Measurements from ENCODE around the gene ABHD8.
A peak's percentile ranks its signal among the peaks of the same experiment; 100 is the strongest.

The ABHD8 gene

GRCh38 chr19:17248011-17248776, 55.0 kb downstream of the ABHD8 start:
- Mint-ChIP-seq H3K4me1 (ENCODE audit: low read depth in 2 of 2) (peaks cover 10 to 12% of the 10 kb centered on the region in 2 donors), H3K27me3 (peaks cover 0 to 8% of the 10 kb centered on the region in 2 donors), H3K9me3 (no peaks in the 10 kb centered on the region), H3K4me3 (no peak overlapping the region), H3K36me3 (ENCODE audit: insufficient read depth) (peaks cover 13% of the 10 kb centered on the region), H3K27ac (peak overlapping the region in 1 of 2 donors; percentile 4)
- ATAC-seq (replicated peaks): no peak
- DNase-seq: no peak

GRCh38 chr19:17246681-17247425, 56.4 kb downstream of the ABHD8 start:
- H3K9me3 Mint-ChIP-seq: no peaks in the 10 kb centered on the region
- no peak for DNase-seq
- peak overlapping the region; percentile 90 to 91 for H3K4me3 Mint-ChIP-seq
- peaks cover 0 to 8% of the 10 kb centered on the region in 2 donors for H3K27me3 Mint-ChIP-seq
- peak overlapping the region in 1 of 2 donors; percentile 65 for H3K27ac Mint-ChIP-seq
- peaks cover 11% of the 10 kb centered on the region for H3K36me3 Mint-ChIP-seq (ENCODE audit: insufficient read depth)
- ATAC-seq (replicated peaks): no peak
- H3K4me1 Mint-ChIP-seq (ENCODE audit: low read depth in 2 of 2): peaks cover 10 to 12% of the 10 kb centered on the region in 2 donors

GRCh38 chr19:17245535-17245984, 57.7 kb downstream of the ABHD8 start, which contains the start of gene NR2F6:
NR2F6 (minus strand) TSS chr19:17245919; CDS start chr19:17245220, 699 bp downstream.
- H3K4me1 Mint-ChIP-seq (ENCODE audit: low read depth in 2 of 2): peaks cover 12 to 13% of the 10 kb centered on the region in 2 donors
- DNase-seq (no peak), ATAC-seq (replicated peaks) (no peak)
- H3K27ac Mint-ChIP-seq: peak within 1 kb of the TSS; percentile 65 to 81
- H3K4me3 Mint-ChIP-seq: peak within 1 kb of the TSS; percentile 90 to 91
- H3K36me3 Mint-ChIP-seq (ENCODE audit: insufficient read depth): peaks cover 11% of the 10 kb centered on the region
- peaks cover 0 to 8% of the 10 kb centered on the region in 2 donors for H3K27me3 Mint-ChIP-seq
- H3K9me3 Mint-ChIP-seq: no peaks in the 10 kb centered on the region

- H3K36me3 Mint-ChIP-seq (ENCODE audit: insufficient read depth): peaks cover 11% of the 10 kb centered on the region
- peak; percentile 7 for ATAC-seq (replicated peaks)
These were observed 58.3 kb downstream of the ABHD8 start for GRCh38 chr19:17244618-17245534.

GRCh38 chr19:17243830-17244617, 59.2 kb downstream of the ABHD8 start:
- H3K4me3 Mint-ChIP-seq: peak overlapping the region; percentile 58 to 66
- peaks cover 11% of the 10 kb centered on the region for H3K36me3 Mint-ChIP-seq (ENCODE audit: insufficient read depth)

More at GRCh38 chr19:17244618-17245534, 58.3 kb downstream of the ABHD8 start:
- Mint-ChIP-seq H3K4me3 (peak overlapping the region; percentile 58 to 66), H3K4me1 (ENCODE audit: low read depth in 2 of 2) (peaks cover 12 to 13% of the 10 kb centered on the region in 2 donors), H3K9me3 (no peaks in the 10 kb centered on the region), H3K27me3 (peaks cover 0 to 8% of the 10 kb centered on the region in 2 donors), H3K27ac (no peak overlapping the region)
- no peak for DNase-seq

GRCh38 chr19:17243211-17243829, 59.9 kb downstream of the ABHD8 start:
- peak overlapping the region in 1 of 2 donors; percentile 66 for H3K4me3 Mint-ChIP-seq

More at GRCh38 chr19:17243830-17244617, 59.2 kb downstream of the ABHD8 start:
- DNase-seq: no peak
- Mint-ChIP-seq H3K9me3 (no peaks in the 10 kb centered on the region), H3K27me3 (peaks cover 0 to 8% of the 10 kb centered on the region in 2 donors), H3K27ac (peak overlapping the region in 1 of 2 donors; percentile 26), H3K4me1 (ENCODE audit: low read depth in 2 of 2) (peaks cover 12 to 13% of the 10 kb centered on the region in 2 donors)
- ATAC-seq (replicated peaks): no peak

GRCh38 chr19:17242431-17243208, 60.6 kb downstream of the ABHD8 start:
- Mint-ChIP-seq H3K27me3 (peaks cover 0 to 8% of the 10 kb centered on the region in 2 donors), H3K4me1 (ENCODE audit: low read depth in 2 of 2) (peaks cover 12 to 13% of the 10 kb centered on the region in 2 donors), H3K4me3 (no peak overlapping the region), H3K9me3 (no peaks in the 10 kb centered on the region), H3K36me3 (ENCODE audit: insufficient read depth) (peaks cover 11% of the 10 kb centered on the region), H3K27ac (peak overlapping the region in 1 of 2 donors; percentile 2)
- ATAC-seq (replicated peaks) (no peak), DNase-seq (no peak)

More at GRCh38 chr19:17243211-17243829, 59.9 kb downstream of the ABHD8 start:
- ATAC-seq (replicated peaks) (no peak), DNase-seq (no peak)
- Mint-ChIP-seq H3K36me3 (ENCODE audit: insufficient read depth) (peaks cover 11% of the 10 kb centered on the region), H3K27me3 (peaks cover 0 to 8% of the 10 kb centered on the region in 2 donors), H3K27ac (peak overlapping the region in 1 of 2 donors; percentile 26), H3K4me1 (ENCODE audit: low read depth in 2 of 2) (peaks cover 12 to 13% of the 10 kb centered on the region in 2 donors), H3K9me3 (no peaks in the 10 kb centered on the region)
